Activated T-helper 2 cell treated with anti-CD3 and anti-CD28 coated beads, Interferon-gamma antibody, Interleukin-2, Interleukin-4, amounts not matched to agents 10 μg/mL and 5 μg/mL and 100 μg/mL, durations not matched to agents 14 hours and 24 hours and 36 hours (primary cell): ENCODE data around the gene TAPBPL. TPM values are rescaled to one million over a fixed set of nuclear protein-coding genes. Genes with fewer than 3 reads are reported as not detected.
A peak's percentile ranks its signal among the peaks of the same experiment; 100 is the strongest.
"Not testable (repeated sequence)": the region's sequence is repeated elsewhere in the genome, so short reads cannot be mapped to it uniquely, and the experiment has no call there.

Source experiments
- DNase-seq: peaks from one replicate; pipeline ENCODE4 v3.0.0; 2021; ENCODE audit warnings: low spot score
- H3K27ac Mint-ChIP-seq: one replicate; pipeline ENCODE4 v1.8.0; 2021; ENCODE audit warnings: mixed read lengths
- H3K27me3 Mint-ChIP-seq: one replicate; pipeline ENCODE4 v1.8.0; 2021; ENCODE audit warnings: low read depth, mixed read lengths
- H3K36me3 Mint-ChIP-seq: one replicate; pipeline ENCODE4 v1.8.0; 2021; ENCODE audit warnings: low read depth, mixed read lengths
- H3K4me1 Mint-ChIP-seq: one replicate; pipeline ENCODE4 v1.8.0; 2021; ENCODE audit warnings: low read depth, mixed read lengths
- H3K4me3 Mint-ChIP-seq: one replicate; pipeline ENCODE4 v1.8.0; 2021; ENCODE audit warnings: low read depth, mild to moderate bottlenecking, moderate library complexity, mixed read lengths
- H3K9me3 Mint-ChIP-seq: one replicate; pipeline ENCODE4 v1.8.0; 2021; ENCODE audit warnings: mixed read lengths
- intact Hi-C: fragments of 100-400 bp; cut with micrococcal nuclease; formaldehyde crosslinking; loops from one replicate; pipeline ENCODE4 v1.15.1; 2023
- total RNA-seq: library from RNA; stranded (reverse); gene quantifications from 2 replicates; pipeline ENCODE4 v1.2.3, GENCODE V29; 2022

Gene TAPBPL
- total RNA-seq, 1 donor from 2014 or later = 37.4 TPM

DNA sequence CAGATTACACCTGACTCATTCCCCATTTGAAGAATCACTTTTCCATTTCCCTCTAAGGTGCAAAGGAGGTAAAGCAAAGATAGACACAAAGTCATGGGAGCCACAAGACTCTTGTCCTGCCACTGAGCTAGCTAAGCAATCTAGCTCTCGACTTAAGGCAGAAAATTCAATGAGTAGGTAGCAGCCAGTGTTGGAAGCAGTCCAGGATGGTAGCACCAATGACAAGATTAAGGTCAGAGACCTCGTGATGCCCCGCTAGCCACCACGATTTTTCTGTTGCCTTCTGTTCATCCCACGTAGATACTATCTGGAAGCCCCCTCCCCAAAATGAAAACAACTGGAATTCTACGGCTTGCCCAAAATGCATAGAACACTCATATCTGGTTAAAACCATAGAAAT is 17.2 kb downstream of the TAPBPL start:
- Mint-ChIP-seq H3K36me3 (peaks cover 54% of the 10 kb centered on the region), H3K4me3 (peak overlapping the region; percentile 88), H3K27ac (peak overlapping the region; percentile 86), H3K9me3 (no peaks in the 10 kb centered on the region), H3K27me3 (no peaks in the 10 kb centered on the region), H3K4me1 (peaks cover 58% of the 10 kb centered on the region)
- intact Hi-C loops = loop anchor here (2.0 to 10.0 kb wide), 2 partner anchors 16 to 216 kb away; partner anchors contain the start of genes TAPBPL and ZNF384
- DNase-seq = no peak

DNA sequence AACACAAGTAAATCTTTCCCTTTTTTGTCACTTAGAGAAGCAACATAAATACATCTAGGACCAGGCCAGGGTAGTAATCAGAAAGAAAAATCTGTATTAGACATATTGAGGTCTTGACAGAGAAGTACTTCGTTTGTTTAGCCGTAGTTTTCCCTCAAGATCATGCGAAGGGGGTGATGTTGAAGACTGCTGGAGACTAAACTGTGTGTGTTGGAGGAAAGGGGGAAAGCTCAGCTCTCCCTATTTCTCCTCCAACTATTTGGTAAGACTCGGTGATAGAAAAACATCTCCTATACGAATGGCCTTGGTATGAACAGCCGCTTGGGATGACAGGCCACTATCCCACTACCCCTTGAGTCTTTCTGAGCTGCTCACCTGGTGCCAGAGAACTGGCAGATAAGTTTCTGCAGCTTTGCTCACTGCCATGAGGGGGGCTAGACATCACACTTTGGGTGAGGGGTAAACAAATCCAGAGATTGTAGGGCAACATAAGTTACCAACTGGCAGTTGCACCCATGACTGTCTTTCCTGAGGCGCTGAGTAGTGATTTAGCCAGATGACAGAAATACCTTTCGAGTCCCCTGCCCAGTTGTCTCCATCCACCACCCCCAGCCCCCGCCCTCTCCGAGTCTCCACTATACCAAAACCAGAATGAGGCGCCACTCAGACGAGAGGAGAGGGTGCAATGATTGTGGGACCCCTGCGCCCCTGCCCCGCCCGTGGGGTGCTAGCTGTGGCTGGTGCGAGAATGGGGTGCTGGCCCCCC is 17.9 kb downstream of the TAPBPL start:
- Mint-ChIP-seq H3K27ac (peak overlapping the region; percentile 86), H3K27me3 (no peaks in the 10 kb centered on the region), H3K36me3 (peaks cover 47% of the 10 kb centered on the region), H3K4me1 (peaks cover 51% of the 10 kb centered on the region), H3K9me3 (no peaks in the 10 kb centered on the region), H3K4me3 (peak overlapping the region; percentile 88)
- intact Hi-C loops = loop anchor here (1.0 to 10.0 kb wide), 6 partner anchors 7 to 215 kb away; partner anchors contain the start of genes GAPDH, MRPL51, TAPBPL and ZNF384
- DNase-seq = no peak

DNA sequence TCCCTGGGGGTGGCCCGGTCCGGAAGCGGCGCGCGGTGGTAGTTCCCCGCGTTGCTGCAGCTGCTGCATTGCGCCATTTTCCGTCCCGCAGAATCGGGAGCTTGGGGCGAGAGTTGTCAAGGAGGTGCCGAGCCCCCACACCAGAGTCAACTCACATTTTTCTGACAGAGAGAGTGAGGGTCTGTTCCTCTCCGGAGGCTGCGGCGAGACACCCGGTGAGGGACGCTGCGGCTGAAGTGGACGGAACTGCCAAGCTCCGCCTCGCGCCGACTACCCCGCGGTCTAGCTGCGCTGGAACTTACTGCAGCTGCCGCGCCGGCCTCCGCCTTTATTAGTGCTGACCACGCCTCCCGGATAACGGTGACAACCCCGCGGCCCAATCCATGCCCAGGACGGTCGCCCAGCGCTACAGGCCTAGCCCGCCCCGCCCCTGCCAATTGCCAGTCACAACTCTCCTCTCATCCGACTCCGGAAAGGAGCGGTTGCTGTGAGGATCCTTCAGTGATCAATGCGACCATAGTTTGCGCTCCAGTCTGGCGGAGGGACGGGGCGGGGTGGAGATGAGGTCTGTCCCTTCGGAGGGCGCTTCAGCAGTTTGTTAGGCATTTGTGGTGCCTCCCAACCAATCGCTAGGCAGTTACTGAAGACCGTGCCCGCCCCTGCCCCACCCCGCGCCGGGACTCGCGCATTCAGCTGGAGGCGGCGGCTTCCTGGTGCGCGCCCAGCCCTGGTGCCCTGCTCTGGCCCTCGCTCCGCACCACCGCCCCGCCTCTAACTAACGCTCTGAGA is 18.7 kb downstream of the TAPBPL start, which contains the start of gene VAMP1:
TSS of gene VAMP1 (minus strand) at position 303 of the 789 bp plus-strand sequence. CDS start at position 157, 146 bp downstream.
- peak within 1 kb of the TSS; percentile 88 for H3K4me3 Mint-ChIP-seq
- peak; percentile 98 for DNase-seq
- H3K36me3 Mint-ChIP-seq = peaks cover 42% of the 10 kb centered on the region
- no peaks in the 10 kb centered on the region for H3K9me3 Mint-ChIP-seq
- H3K27ac Mint-ChIP-seq = peak within 1 kb of the TSS; percentile 86
- H3K27me3 Mint-ChIP-seq = no peaks in the 10 kb centered on the region
- intact Hi-C loops = loop anchor here (1.0 kb wide), 4 partner anchors 8 to 64 kb away; partner anchors contain the start of genes GAPDH and MRPL51
- H3K4me1 Mint-ChIP-seq = peaks cover 47% of the 10 kb centered on the region

DNA sequence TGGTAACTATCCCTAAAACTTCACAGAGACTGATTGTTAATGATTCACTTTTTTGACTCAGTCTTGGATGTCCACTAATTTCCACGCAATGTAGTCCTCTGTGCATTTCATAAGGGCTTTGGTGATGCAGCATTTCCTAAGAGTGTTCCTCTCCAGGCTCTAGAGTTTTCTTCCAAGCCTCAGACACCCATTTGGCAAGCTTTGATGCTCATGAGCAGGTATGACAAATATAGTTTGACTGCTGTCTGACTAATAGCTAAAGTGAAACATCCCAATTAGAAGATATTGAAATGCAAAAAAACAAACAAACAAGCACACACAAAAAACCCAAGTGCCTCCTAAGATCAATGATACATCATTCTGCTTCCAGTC is 20.1 kb downstream of the TAPBPL start:
- H3K4me3 Mint-ChIP-seq = no peak overlapping the region
- peak overlapping the region; percentile 86 for H3K27ac Mint-ChIP-seq
- no peaks in the 10 kb centered on the region for H3K9me3 Mint-ChIP-seq
- peaks cover 29% of the 10 kb centered on the region for H3K36me3 Mint-ChIP-seq
- DNase-seq = no peak
- H3K27me3 Mint-ChIP-seq = no peaks in the 10 kb centered on the region
- intact Hi-C loops = no loop called here
- H3K4me1 Mint-ChIP-seq = peaks cover 38% of the 10 kb centered on the region

DNA sequence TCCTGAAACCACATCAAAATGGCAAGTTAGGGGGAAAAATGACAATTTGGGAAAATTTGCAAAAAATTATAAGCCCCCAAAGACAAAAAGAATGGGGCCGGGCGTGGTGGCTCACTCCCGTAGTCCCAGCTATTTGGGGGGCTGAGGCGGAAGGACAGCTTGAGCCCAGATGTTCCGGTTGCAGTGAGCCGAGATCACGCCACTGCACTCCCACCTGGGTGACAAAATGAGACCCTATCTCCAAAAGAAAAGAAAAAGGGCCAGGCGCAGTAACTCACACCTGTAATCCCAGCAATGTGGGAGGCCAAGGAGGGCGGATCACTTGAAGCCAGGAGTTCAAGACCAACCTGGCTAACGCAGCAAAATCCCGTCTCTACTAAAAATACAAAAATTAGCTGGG is 20.6 kb downstream of the TAPBPL start:
- no peak overlapping the region for H3K4me3 Mint-ChIP-seq
- peaks cover 24% of the 10 kb centered on the region for H3K36me3 Mint-ChIP-seq

DNA sequence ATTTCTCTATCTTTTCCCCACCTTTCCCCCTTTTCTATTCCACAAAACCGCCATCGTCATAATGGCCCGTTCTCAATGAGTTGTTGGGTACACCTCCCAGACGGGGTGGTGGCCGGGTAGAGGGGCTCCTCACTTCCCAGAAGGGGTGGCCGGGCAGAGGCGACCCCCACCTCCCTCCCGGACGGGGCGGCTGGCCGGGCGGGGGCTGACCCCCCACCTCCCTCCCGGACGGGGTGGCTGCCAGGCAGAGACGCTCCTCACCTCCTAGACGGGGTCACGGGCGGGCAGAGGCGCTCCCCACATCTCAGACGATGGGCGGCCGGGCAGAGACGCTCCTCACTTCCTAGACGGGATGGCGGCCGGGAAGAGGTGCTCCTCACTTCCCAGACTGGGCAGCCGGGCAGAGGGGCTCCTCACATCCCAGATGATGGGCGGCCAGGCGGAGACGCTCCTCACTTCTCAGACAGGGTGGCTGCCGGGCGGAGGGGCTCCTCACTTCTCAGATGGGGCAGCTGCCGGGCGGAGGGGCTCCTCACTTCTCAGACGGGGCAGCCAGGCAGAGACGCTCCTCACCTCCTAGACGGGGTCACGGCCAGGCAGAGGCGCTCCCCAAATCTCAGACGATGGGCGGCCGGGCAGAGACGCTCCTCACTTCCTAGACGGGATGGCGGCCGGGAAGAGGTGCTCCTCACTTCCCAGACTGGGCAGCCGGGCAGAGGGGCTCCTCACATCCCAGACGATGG is 23.6 kb downstream of the TAPBPL start:
- H3K4me3 Mint-ChIP-seq, intact Hi-C loops, H3K27me3 Mint-ChIP-seq, H3K36me3 Mint-ChIP-seq, H3K27ac Mint-ChIP-seq, DNase-seq, H3K9me3 Mint-ChIP-seq: not testable (repeated sequence)
- H3K4me1 Mint-ChIP-seq = peaks cover 12% of the 10 kb centered on the region

More for the DNA sequence above, 20.6 kb downstream of the TAPBPL start:
- no peaks in the 10 kb centered on the region for H3K9me3 Mint-ChIP-seq
- H3K27ac Mint-ChIP-seq = no peak overlapping the region
- no peak for DNase-seq
- H3K27me3 Mint-ChIP-seq = no peaks in the 10 kb centered on the region
- H3K4me1 Mint-ChIP-seq = peaks cover 33% of the 10 kb centered on the region
- intact Hi-C loops = no loop called here

DNA sequence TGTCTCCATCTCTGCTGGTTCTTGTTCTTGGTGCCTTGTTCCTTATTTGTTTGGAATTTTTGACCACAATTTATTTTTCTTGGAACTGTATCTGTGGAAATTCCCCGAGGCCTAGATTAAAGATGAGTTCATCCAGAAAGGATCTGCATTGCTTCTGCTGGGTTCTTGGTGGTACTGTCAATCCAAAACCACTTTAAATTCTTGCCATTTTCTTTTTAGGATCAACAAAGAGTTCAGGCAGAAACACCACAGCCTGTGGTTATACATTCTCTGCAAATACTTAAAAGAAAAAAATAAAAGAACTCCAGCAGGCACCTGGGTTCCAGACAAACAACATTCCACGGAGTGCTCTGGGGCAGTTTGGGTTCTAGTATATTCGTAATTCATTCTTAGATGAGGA is 24.6 kb downstream of the TAPBPL start:
- peaks cover 6% of the 10 kb centered on the region for H3K4me1 Mint-ChIP-seq
- no peaks in the 10 kb centered on the region for H3K9me3 Mint-ChIP-seq
- no peak overlapping the region for H3K27ac Mint-ChIP-seq
- no peak for DNase-seq
- no peaks in the 10 kb centered on the region for H3K27me3 Mint-ChIP-seq
- intact Hi-C loops = no loop called here
- no peak overlapping the region for H3K4me3 Mint-ChIP-seq
- H3K36me3 Mint-ChIP-seq = no peaks in the 10 kb centered on the region

DNA sequence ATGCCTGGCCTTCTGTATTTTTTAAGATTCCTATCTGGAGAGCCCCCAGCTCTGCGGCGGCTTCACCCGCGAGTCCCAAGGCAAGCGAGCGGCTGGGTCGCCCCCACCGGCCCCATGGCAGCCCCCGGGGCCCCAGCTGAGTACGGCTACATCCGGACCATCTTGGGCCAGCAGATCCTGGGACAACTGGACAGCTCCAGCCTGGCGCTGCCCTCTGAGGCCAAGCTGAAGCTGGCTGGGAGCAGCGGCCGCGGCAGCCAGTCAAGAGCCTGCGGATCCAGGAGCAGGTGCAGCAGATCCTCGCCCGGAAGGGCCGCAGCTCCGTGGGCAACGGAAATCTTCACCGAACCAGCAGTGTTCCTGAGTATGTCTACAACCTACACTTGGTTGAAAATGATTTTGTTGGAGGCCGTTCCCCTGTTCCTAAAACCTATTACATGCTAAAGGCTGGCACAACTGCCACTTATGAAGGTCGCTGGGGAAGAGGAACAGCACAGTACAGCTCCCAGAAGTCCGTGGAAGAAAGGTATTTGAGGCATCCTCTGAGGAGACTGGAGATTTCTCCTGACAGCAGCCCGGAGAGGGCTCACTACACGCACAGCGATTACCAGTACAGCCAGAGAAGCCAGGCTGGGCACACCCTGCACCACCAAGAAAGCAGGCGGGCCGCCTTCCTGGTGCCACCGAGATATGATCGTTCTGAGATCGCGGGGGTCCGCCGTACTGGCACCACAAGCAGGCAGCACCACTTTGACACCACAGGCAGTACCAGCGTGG is 25.9 kb downstream of the TAPBPL start:
- H3K27me3 Mint-ChIP-seq, H3K36me3 Mint-ChIP-seq, DNase-seq, H3K4me3 Mint-ChIP-seq, intact Hi-C loops, H3K9me3 Mint-ChIP-seq, H3K27ac Mint-ChIP-seq, H3K4me1 Mint-ChIP-seq: not testable (repeated sequence)

DNA sequence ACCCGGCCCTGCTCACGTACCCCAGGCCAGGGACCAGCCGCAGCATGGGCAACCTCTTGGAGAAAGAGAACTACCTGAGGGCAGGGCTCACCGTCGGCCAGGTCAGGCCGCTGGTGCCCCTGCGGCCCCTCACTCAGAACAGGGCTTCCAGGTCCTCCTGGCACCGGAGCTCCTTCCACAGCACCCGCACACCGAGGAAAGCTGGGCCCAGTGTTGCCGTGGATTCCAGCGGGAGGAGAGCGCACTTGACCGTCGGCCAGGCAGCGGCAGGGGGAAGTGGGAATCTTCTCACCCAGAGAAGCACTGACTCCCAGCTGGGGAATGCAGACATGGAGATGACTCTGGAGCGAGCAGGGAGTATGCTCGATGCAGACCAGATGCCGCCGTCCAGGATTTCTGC is 26.6 kb downstream of the TAPBPL start:
- no peaks in the 10 kb centered on the region for H3K9me3 Mint-ChIP-seq
- no peaks in the 10 kb centered on the region for H3K4me1 Mint-ChIP-seq
- no peak for DNase-seq
- peaks cover 5% of the 10 kb centered on the region for H3K27me3 Mint-ChIP-seq
- no peaks in the 10 kb centered on the region for H3K36me3 Mint-ChIP-seq
- intact Hi-C loops = no loop called here
- H3K4me3 Mint-ChIP-seq = no peak overlapping the region
- no peak overlapping the region for H3K27ac Mint-ChIP-seq

DNA sequence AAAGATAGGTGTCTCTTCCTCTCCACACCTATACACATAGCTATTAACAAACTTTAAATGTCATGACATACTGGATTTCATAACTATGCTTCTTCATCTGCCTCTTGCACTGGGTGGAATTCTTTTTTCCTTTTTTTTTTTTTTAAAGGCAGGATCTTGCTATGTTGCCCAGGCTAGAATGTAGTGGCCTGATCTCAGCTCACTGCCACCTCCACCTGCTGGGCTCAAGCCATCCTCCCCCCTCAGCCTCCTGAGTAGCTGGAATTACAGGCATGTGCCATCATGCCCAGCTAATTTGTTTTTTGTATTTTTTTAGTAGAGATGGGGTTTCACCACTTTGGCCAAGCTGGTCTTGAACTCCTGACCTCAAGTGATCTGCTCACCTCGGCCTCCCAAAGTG is 36.4 kb downstream of the TAPBPL start:
- Mint-ChIP-seq H3K4me1 (peaks cover 8% of the 10 kb centered on the region), H3K36me3 (peaks cover 21% of the 10 kb centered on the region), H3K27me3 (peaks cover 4% of the 10 kb centered on the region), H3K27ac (no peak overlapping the region), H3K4me3 (no peak overlapping the region), H3K9me3 (no peaks in the 10 kb centered on the region)
- intact Hi-C loops = no loop called here
- DNase-seq = no peak

DNA sequence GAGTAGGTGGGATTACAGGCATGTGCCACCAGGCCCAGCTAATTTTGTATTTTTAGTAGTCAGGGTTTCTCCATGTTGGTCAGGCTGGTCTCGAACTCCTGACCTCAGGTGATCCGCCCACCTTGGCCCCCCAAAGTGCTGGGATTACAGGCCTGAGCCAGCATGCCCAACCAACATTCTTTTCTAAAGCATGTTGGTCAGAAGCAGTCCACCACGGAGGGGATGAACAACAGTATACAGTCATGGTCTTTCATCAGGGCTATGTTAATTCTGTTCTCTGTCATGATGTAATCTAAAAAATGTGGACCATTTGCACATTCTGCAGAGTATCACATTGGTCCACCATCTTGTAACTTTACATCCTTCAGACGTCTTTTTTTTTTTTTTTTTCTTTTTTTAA is 37.6 kb downstream of the TAPBPL start:
- Mint-ChIP-seq H3K36me3 (peaks cover 22% of the 10 kb centered on the region), H3K27me3 (no peaks in the 10 kb centered on the region), H3K4me3 (no peak overlapping the region), H3K4me1 (peaks cover 8% of the 10 kb centered on the region), H3K27ac (no peak overlapping the region), H3K9me3 (no peaks in the 10 kb centered on the region)
- no peak for DNase-seq
- intact Hi-C loops = no loop called here

DNA sequence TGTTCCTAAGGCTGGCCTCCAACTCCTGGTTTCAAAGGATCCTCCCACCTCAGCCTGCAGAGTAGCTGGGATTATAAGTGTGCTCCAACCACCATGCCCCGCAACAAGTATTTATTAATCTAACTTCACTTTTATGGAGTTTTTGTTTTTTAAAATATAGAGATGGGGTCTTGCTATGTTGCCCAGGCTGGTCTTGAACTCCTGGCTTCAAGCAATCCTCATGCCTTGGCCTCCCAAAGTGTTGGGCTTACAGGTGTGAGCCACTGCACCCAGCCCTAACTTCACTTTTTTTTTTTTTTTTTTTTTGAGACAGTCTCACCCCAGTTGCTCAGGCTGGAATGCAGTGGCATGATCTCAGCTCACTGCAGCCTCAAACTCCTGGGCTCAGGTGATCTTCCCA is 38.8 kb downstream of the TAPBPL start:
- not testable (repeated sequence) for H3K27me3 Mint-ChIP-seq, DNase-seq, H3K9me3 Mint-ChIP-seq, H3K4me3 Mint-ChIP-seq, H3K27ac Mint-ChIP-seq
- Mint-ChIP-seq H3K36me3 (peaks cover 34% of the 10 kb centered on the region), H3K4me1 (peaks cover 20% of the 10 kb centered on the region)
- intact Hi-C loops = loop anchor here (5.0 kb wide), 1 partner anchor 362 kb away; the partner anchor contains the start of genes CDCA3 and USP5
